ENCODE data around the gene KRT71.

KRT71 gene

DNA sequence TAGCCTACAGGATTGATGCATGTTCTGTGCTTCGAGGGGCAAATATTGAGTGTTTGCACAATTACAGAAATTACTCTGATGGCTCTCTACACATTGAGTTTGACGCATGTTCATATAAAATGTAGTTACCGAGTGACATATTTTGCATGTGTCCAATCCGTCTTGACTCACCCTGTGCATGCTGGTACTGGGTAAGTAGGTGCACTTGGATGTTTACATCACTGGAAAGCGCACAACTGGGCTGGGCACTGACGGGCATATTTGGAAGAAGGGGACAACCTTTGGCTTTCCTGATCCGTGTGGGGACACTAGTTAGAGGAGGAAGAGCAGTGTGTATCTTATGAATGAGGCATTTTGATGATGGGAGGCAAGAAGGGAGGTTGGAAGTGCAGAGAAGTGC, 55.0 kb downstream of the KRT71 start:
- DNase-seq (ENCODE audit: low read depth), result no peak

DNA sequence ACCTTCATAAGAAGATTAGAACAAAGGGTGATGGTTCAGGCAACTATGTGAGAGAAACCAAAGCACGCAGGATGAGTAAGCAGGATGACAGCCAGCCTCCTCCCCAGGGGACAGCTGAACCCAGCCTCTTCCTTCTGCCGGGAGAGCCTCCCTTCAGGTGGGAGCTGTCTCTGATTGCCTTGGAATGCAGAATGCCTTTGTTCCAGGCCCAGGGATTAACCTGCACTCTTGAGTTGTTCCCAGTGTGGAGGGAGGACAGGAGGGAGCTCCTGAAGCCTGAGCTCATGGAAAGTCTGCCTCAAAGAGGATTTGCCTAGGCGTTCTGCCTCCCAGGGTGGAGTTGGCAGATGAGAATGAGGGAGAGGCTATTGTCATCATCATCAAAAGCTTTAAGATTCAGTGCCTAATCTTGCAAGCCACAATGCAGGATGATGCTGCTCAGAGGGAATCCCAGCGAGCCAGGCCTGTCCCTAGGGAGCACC, 56.3 kb downstream of the KRT71 start:
- DNase-seq (ENCODE audit: low read depth), result peak; percentile 47

- no peak for DNase-seq (ENCODE audit: low read depth)
These were observed 56.9 kb downstream of the KRT71 start for GRCh38 chr12:52496054-52496453.

- DNase-seq (ENCODE audit: low read depth), result no peak
These were observed 57.6 kb downstream of the KRT71 start for GRCh38 chr12:52495389-52495788.

- DNase-seq (ENCODE audit: low read depth), result peak; percentile 34
These were observed 58.4 kb downstream of the KRT71 start for GRCh38 chr12:52494518-52494917.

DNA sequence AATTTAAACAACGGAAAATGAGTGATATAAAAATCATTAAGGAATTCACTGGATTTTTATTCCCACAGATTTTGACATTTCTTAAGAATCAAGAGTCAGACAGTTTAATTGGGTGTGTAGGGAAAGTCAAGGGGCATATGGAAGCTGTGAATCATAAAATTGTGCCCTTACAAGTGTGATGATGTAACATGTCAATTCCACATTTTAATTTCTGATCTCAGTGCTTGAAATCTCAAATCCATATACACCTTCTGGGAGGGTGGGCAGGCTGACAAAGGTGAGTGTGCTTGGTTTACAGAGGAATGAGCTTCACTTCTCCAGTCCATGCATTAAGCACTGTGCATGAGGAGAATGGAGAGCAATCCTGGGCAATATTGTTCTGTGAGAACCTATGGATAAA, 58.8 kb downstream of the KRT71 start:
- DNase-seq (ENCODE audit: low read depth), result no peak

All from GM04503 (cell line).